IPS-15b (cell line): Measurements from ENCODE around the gene MSI2.

ENCODE experiments used
- H3K27me3 ChIP-seq: one replicate; pipeline ENCODE4 v1.6.1; 2013; ENCODE audit warnings: low read length; ENCODE audit not compliant: control insufficient read depth, insufficient read depth
- H3K36me3 ChIP-seq: one replicate; pipeline ENCODE4 v1.6.1; 2013; ENCODE audit warnings: low read length; ENCODE audit not compliant: control insufficient read depth, insufficient read depth
- H3K4me1 ChIP-seq: one replicate; pipeline ENCODE4 v1.6.1; 2013; ENCODE audit warnings: mild to moderate bottlenecking, low read length; ENCODE audit not compliant: control insufficient read depth, insufficient read depth
- H3K4me3 ChIP-seq: one replicate; pipeline ENCODE4 v1.5.1; 2013; ENCODE audit warnings: low read depth, low read length
- H3K9ac ChIP-seq: one replicate; pipeline ENCODE4 v1.6.1; 2013; ENCODE audit warnings: low read depth, mild to moderate bottlenecking, low read length
- H3K9me3 ChIP-seq: one replicate; pipeline ENCODE4 v1.6.1; 2013; ENCODE audit warnings: mild to moderate bottlenecking, low read length; ENCODE audit not compliant: control insufficient read depth, insufficient read depth

Gene MSI2

GRCh38 chr17:57407287-57408070 lies 151.2 kb downstream of the MSI2 start:
- H3K9ac ChIP-seq, result no peak overlapping the region
- peaks cover 30% of the 10 kb centered on the region for H3K4me1 ChIP-seq
- H3K9me3 ChIP-seq, result no peaks in the 10 kb centered on the region
- no peak overlapping the region for H3K4me3 ChIP-seq
- no peaks in the 10 kb centered on the region for H3K27me3 ChIP-seq
- H3K36me3 ChIP-seq, result no peaks in the 10 kb centered on the region

GRCh38 chr17:57408071-57408811 lies 151.9 kb downstream of the MSI2 start:
- H3K9ac ChIP-seq, result no peak overlapping the region
- H3K9me3 ChIP-seq, result no peaks in the 10 kb centered on the region
- peaks cover 30% of the 10 kb centered on the region for H3K4me1 ChIP-seq
- H3K27me3 ChIP-seq, result no peaks in the 10 kb centered on the region
- no peaks in the 10 kb centered on the region for H3K36me3 ChIP-seq
- peak overlapping the region; percentile 14 for H3K4me3 ChIP-seq

GRCh38 chr17:57410169-57410568 lies 153.8 kb downstream of the MSI2 start:
- Histone ChIP-seq H3K9me3 (no peaks in the 10 kb centered on the region), H3K36me3 (no peaks in the 10 kb centered on the region), H3K4me3 (no peak overlapping the region), H3K9ac (no peak overlapping the region), H3K4me1 (peaks cover 30% of the 10 kb centered on the region), H3K27me3 (no peaks in the 10 kb centered on the region)

DNA sequence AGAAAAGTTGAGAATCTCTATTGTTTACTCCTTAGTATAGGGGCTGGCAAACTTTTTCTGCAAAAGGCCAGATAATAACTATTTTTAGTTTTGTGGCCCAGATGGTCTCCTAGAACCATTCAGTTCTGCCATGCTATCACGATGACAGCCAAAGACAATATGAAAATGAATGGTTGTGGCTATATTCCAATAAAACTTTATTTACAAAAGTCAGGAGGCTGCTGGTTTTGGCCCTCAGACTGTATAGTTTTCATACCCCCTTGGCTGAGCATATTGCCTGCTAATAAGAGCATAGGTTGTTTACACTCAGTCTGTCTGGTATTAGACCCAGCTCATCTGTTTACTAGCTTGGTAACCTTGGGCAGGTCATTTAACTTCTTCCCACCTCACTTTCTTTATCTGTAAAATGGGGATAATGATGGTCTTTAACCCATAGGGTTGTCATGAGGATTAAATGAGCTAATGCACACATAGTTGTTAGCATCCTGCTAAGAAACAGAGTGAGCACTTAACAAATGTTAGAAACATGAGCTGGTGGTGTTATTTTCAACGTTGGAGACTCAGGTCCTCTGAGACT lies 156.3 kb downstream of the MSI2 start:
- Histone ChIP-seq H3K4me1 (peaks cover 18% of the 10 kb centered on the region), H3K9ac (no peak overlapping the region), H3K9me3 (no peaks in the 10 kb centered on the region), H3K27me3 (no peaks in the 10 kb centered on the region), H3K4me3 (no peak overlapping the region), H3K36me3 (no peaks in the 10 kb centered on the region)

- no peak overlapping the region for H3K4me3 ChIP-seq
- peaks cover 8% of the 10 kb centered on the region for H3K4me1 ChIP-seq
- no peaks in the 10 kb centered on the region for H3K27me3 ChIP-seq
- no peaks in the 10 kb centered on the region for H3K9me3 ChIP-seq
- H3K9ac ChIP-seq, result no peak overlapping the region
- no peaks in the 10 kb centered on the region for H3K36me3 ChIP-seq
These were observed 157.7 kb downstream of the MSI2 start for GRCh38 chr17:57413848-57414651.

DNA sequence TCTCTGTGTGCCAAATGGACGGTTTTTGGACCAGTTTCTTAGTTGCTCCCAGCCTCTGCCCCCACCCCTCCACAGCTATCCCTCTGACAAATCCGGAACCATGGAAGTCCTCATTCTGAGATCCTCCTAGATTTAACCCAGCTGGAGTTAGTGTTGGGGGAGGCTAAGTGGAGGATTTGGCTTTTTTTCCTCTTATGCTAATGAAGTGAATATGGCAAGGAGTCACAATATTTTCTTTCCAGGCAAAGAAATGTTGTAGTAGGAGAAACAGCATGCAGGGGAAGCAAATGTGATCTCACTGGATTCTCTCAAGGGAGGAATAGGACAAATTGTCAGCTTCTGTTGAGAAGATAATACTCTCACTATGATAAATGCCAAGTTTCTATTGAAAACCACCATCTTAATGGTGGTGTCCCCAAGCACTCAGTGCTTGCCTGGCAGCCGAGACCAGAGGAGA lies 159.5 kb downstream of the MSI2 start:
- Histone ChIP-seq H3K9me3 (no peaks in the 10 kb centered on the region), H3K4me3 (no peak overlapping the region), H3K36me3 (no peaks in the 10 kb centered on the region), H3K9ac (no peak overlapping the region), H3K27me3 (no peaks in the 10 kb centered on the region), H3K4me1 (no peaks in the 10 kb centered on the region)

GRCh38 chr17:57416369-57416768 lies 160.0 kb downstream of the MSI2 start:
- H3K4me1 ChIP-seq, result no peaks in the 10 kb centered on the region
- H3K4me3 ChIP-seq, result no peak overlapping the region
- no peaks in the 10 kb centered on the region for H3K9me3 ChIP-seq
- no peak overlapping the region for H3K9ac ChIP-seq
- H3K27me3 ChIP-seq, result no peaks in the 10 kb centered on the region
- no peaks in the 10 kb centered on the region for H3K36me3 ChIP-seq

DNA sequence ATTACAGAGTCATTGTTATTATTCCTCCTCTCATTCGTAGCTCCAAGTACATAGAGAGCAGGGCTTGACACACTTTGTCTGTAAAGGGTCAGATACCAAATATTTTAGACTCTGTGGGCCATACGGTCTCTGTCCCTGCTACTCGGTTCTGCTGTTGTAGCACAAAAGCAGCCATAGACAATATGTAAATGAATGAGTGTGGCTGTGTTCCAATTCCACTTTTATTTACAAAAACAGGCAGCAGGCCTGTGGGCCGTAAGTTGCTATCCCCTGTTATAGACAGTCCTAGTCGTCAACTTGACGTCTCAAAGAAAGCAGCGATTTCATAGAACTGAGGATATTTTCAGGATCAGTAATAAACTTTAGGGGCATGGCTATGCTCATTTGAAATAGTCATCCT lies 161.6 kb downstream of the MSI2 start:
- Histone ChIP-seq H3K36me3 (no peaks in the 10 kb centered on the region), H3K4me1 (no peaks in the 10 kb centered on the region), H3K27me3 (no peaks in the 10 kb centered on the region)

GRCh38 chr17:57418463-57419246 lies 162.3 kb downstream of the MSI2 start:
- no peaks in the 10 kb centered on the region for H3K27me3 ChIP-seq
- no peak overlapping the region for H3K4me3 ChIP-seq
- H3K9me3 ChIP-seq, result no peaks in the 10 kb centered on the region
- H3K4me1 ChIP-seq, result no peaks in the 10 kb centered on the region
- no peak overlapping the region for H3K9ac ChIP-seq
- H3K36me3 ChIP-seq, result no peaks in the 10 kb centered on the region

More for the DNA sequence above, 161.6 kb downstream of the MSI2 start:
- no peak overlapping the region for H3K4me3 ChIP-seq
- no peak overlapping the region for H3K9ac ChIP-seq
- H3K9me3 ChIP-seq, result no peaks in the 10 kb centered on the region

DNA sequence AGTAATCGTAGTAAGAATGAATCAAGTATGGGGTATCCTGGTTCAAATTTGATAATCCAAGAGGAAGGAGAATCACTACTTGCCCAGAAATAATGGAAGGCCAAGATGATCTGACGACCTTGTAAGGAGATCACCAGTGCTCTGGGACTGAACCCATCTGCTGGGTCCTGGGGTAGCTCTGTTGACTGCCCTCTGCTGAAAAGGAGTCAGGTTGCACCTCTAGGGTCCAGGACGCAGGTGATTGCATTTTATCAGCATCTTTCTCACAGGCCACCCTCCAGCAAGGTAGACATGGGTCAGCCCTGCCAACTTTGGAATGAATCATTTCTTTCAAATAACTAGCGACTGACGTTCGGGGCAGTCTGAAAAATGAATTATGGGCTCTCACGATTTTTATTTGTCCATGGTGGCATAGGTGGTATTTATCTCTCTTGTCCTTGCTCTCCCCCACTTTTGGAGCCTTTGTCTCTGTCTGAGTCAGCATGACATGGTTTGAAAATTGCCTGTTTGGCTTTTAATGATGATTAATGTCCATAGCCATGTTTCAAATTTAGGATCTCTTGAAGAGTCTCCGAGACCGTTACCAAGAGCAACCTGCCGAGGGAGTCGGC lies 163.7 kb downstream of the MSI2 start:
- Histone ChIP-seq H3K9me3 (no peaks in the 10 kb centered on the region), H3K4me1 (peaks cover 2% of the 10 kb centered on the region), H3K36me3 (no peaks in the 10 kb centered on the region), H3K27me3 (no peaks in the 10 kb centered on the region), H3K9ac (no peak overlapping the region), H3K4me3 (no peak overlapping the region)
